NB4 (cell line): Measurements from ENCODE around the gene SCAMP4.

Source experiments
- CTCF ChIP-seq: IDR thresholded peaks from one replicate; pipeline ENCODE4 v1.5.1; 2012; ENCODE audit warnings: low read depth, low read length
- TF ChIP-seq, protein P1 (sequence below): IDR thresholded peaks from 2 replicates; pipeline ENCODE4 v1.6.1; 2011; ENCODE audit warnings: low read depth, low read length

DNA sequence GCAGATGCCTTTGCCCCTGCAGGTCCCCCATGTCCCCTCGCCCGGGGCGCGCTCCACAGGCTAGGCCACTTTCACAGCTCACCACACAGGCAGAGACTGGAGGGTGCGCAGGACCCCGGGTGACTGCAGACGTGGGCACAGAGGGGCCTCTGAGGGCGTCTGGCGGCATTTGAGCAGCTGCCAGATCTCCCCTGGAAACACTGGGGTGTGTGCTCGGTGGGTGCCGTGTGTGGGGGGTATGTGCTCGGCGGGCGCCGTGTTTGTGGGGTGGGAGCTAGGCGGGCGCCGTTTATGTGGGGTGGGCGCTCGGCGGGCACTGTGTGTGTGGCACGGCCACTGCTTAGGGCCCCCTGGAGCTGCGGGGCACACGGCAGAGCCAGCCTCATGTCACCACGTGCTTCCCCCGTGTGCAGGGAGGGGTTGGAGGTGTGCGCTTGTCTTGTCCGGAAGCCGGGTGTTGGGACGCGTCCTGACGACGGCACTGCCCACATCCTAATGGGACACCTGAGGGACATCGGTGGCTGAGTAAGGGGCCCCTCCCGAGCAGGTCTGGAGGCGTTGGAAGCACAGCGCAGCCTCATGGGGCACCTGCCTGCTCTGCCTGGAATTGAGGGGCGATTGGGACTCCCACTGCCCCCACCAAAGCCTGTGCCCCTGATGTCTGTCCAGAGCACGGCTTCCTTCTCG lies 52.5 kb downstream of the SCAMP4 start:
- TF ChIP-seq, protein P1, sequence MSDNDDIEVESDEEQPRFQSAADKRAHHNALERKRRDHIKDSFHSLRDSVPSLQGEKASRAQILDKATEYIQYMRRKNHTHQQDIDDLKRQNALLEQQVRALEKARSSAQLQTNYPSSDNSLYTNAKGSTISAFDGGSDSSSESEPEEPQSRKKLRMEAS = no peak
- no peak for TF ChIP-seq CTCF
